GM18519 (cell line): ENCODE data around the gene FFAR1.

Experiments
- ATAC-seq: cut with Tn5 transposase; IDR thresholded peaks from one replicate; pipeline ENCODE4 v1.9.1; 2021; ENCODE audit warnings: mild to moderate bottlenecking, moderate library complexity; ENCODE audit not compliant: unreplicated experiment, low FRiP score

Gene FFAR1

GRCh38 chr19:35314031-35314430 lies 33.7 kb upstream of the FFAR1 start:
- no peak for ATAC-seq

GRCh38 chr19:35314858-35315470 lies 32.7 kb upstream of the FFAR1 start:
- no peak for ATAC-seq

- ATAC-seq: no peak
Measured at GRCh38 chr19:35315883-35316282, 31.8 kb upstream of the FFAR1 start.

GRCh38 chr19:35316560-35316959 lies 31.1 kb upstream of the FFAR1 start:
- ATAC-seq: no peak

GRCh38 chr19:35317464-35318043 lies 30.1 kb upstream of the FFAR1 start:
- ATAC-seq: no peak

GRCh38 chr19:35318679-35319448 lies 28.8 kb upstream of the FFAR1 start:
- ATAC-seq: no peak

GRCh38 chr19:35320065-35320713 lies 27.5 kb upstream of the FFAR1 start:
- ATAC-seq: no peak

GRCh38 chr19:35321291-35321690 lies 26.4 kb upstream of the FFAR1 start:
- no peak for ATAC-seq

- ATAC-seq: no peak
Measured at GRCh38 chr19:35322014-35322413, 25.7 kb upstream of the FFAR1 start.

- no peak for ATAC-seq
Measured at GRCh38 chr19:35327642-35328041, 20.1 kb upstream of the FFAR1 start.

GRCh38 chr19:35328851-35329285 lies 18.8 kb upstream of the FFAR1 start, which contains the start of gene CD22:
Gene CD22 (plus strand): TSS chr19:35329187. CDS start chr19:35332041, 2,854 bp downstream.
- ATAC-seq: no peak

- no peak for ATAC-seq
Measured at GRCh38 chr19:35329323-35329722, 18.4 kb upstream of the FFAR1 start.

GRCh38 chr19:35330475-35330874 lies 17.2 kb upstream of the FFAR1 start:
- no peak for ATAC-seq

- no peak for ATAC-seq
Measured at GRCh38 chr19:35331551-35332214, 16.0 kb upstream of the FFAR1 start.

GRCh38 chr19:35332817-35333216 lies 14.9 kb upstream of the FFAR1 start:
- ATAC-seq: no peak

- ATAC-seq: no peak
Measured at GRCh38 chr19:35334144-35334753, 13.5 kb upstream of the FFAR1 start.

GRCh38 chr19:35336166-35336955 lies 11.3 kb upstream of the FFAR1 start:
- no peak for ATAC-seq

- no peak for ATAC-seq
Measured at GRCh38 chr19:35337097-35337983, 10.4 kb upstream of the FFAR1 start.

GRCh38 chr19:35337984-35338296 lies 9.8 kb upstream of the FFAR1 start:
- ATAC-seq: no peak
